Measurements from ENCODE around the gene SLC50A1.

The SLC50A1 gene
- total RNA-seq: 18.2 to 22.8 (median 18.8) reads per million in 3 donors

- Histone ChIP-seq H3K4me3 (ENCODE audit: insufficient read depth, low read depth, low read length, poor library complexity, severe bottlenecking) (peak within 1 kb of the TSS; percentile 89), H3K4me1 (ENCODE audit: control insufficient read depth, insufficient read depth, low read length, poor library complexity, severe bottlenecking) (peaks cover 28% of the 10 kb centered on the region), H3K36me3 (ENCODE audit: control insufficient read depth, insufficient read depth, low read length) (no peaks in the 10 kb centered on the region), H3K27ac (ENCODE audit: insufficient read depth, low read length, poor library complexity, severe bottlenecking) (peak within 1 kb of the TSS; percentile 99), H3K9me3 (ENCODE audit: control insufficient read depth, low read length) (no peaks in the 10 kb centered on the region), H3K27me3 (replicated peaks; ENCODE audit: control insufficient read depth, insufficient read depth, low read length, poor library complexity, severe bottlenecking) (no peaks in the 10 kb centered on the region)
- peak; percentile 85 to 92 (median 90) for DNase-seq
Measured at GRCh38 chr1:155135415-155136028, at the start of gene SLC50A1. Gene SLC50A1, plus strand, starts transcription at chr1:155135852. Its CDS starts 60 bp downstream, at chr1:155135912.

- Histone ChIP-seq H3K27ac (ENCODE audit: insufficient read depth, low read length, poor library complexity, severe bottlenecking) (peak overlapping the region; percentile 72), H3K9me3 (ENCODE audit: control insufficient read depth, low read length) (no peaks in the 10 kb centered on the region), H3K4me3 (ENCODE audit: insufficient read depth, low read depth, low read length, poor library complexity, severe bottlenecking) (no peak overlapping the region), H3K4me1 (ENCODE audit: control insufficient read depth, insufficient read depth, low read length, poor library complexity, severe bottlenecking) (peaks cover 40% of the 10 kb centered on the region), H3K36me3 (ENCODE audit: control insufficient read depth, insufficient read depth, low read length) (no peaks in the 10 kb centered on the region), H3K27me3 (replicated peaks; ENCODE audit: control insufficient read depth, insufficient read depth, low read length, poor library complexity, severe bottlenecking) (peaks cover 29% of the 10 kb centered on the region)
- DNase-seq: peak; percentile 65 to 69 (median 66)
Measured at GRCh38 chr1:155086128-155086741, 49.4 kb upstream of the SLC50A1 start.

GRCh38 chr1:155086856-155087535 is 48.7 kb upstream of the SLC50A1 start:
- H3K9me3 ChIP-seq (ENCODE audit: control insufficient read depth, low read length): no peaks in the 10 kb centered on the region
- DNase-seq: no peak
- H3K4me1 ChIP-seq (ENCODE audit: control insufficient read depth, insufficient read depth, low read length, poor library complexity, severe bottlenecking): peaks cover 36% of the 10 kb centered on the region
- no peaks in the 10 kb centered on the region for H3K36me3 ChIP-seq (ENCODE audit: control insufficient read depth, insufficient read depth, low read length)
- H3K27ac ChIP-seq (ENCODE audit: insufficient read depth, low read length, poor library complexity, severe bottlenecking): no peak overlapping the region
- H3K27me3 ChIP-seq (replicated peaks; ENCODE audit: control insufficient read depth, insufficient read depth, low read length, poor library complexity, severe bottlenecking): peaks cover 22% of the 10 kb centered on the region
- H3K4me3 ChIP-seq (ENCODE audit: insufficient read depth, low read depth, low read length, poor library complexity, severe bottlenecking): no peak overlapping the region

- H3K27ac ChIP-seq (ENCODE audit: insufficient read depth, low read length, poor library complexity, severe bottlenecking): no peak overlapping the region
- H3K4me1 ChIP-seq (ENCODE audit: control insufficient read depth, insufficient read depth, low read length, poor library complexity, severe bottlenecking): peaks cover 5% of the 10 kb centered on the region
- H3K9me3 ChIP-seq (ENCODE audit: control insufficient read depth, low read length): no peaks in the 10 kb centered on the region
- peak; percentile 52 to 73 (median 69) for DNase-seq
- H3K27me3 ChIP-seq (replicated peaks; ENCODE audit: control insufficient read depth, insufficient read depth, low read length, poor library complexity, severe bottlenecking): no peaks in the 10 kb centered on the region
- no peak overlapping the region for H3K4me3 ChIP-seq (ENCODE audit: insufficient read depth, low read depth, low read length, poor library complexity, severe bottlenecking)
- no peaks in the 10 kb centered on the region for H3K36me3 ChIP-seq (ENCODE audit: control insufficient read depth, insufficient read depth, low read length)
Measured at GRCh38 chr1:155091071-155092051, 44.3 kb upstream of the SLC50A1 start.

- peaks cover 4% of the 10 kb centered on the region for H3K4me1 ChIP-seq (ENCODE audit: control insufficient read depth, insufficient read depth, low read length, poor library complexity, severe bottlenecking)
- H3K36me3 ChIP-seq (ENCODE audit: control insufficient read depth, insufficient read depth, low read length): no peaks in the 10 kb centered on the region
- no peaks in the 10 kb centered on the region for H3K9me3 ChIP-seq (ENCODE audit: control insufficient read depth, low read length)
- no peak for DNase-seq
- H3K27me3 ChIP-seq (replicated peaks; ENCODE audit: control insufficient read depth, insufficient read depth, low read length, poor library complexity, severe bottlenecking): no peaks in the 10 kb centered on the region
- H3K4me3 ChIP-seq (ENCODE audit: insufficient read depth, low read depth, low read length, poor library complexity, severe bottlenecking): no peak overlapping the region
- H3K27ac ChIP-seq (ENCODE audit: insufficient read depth, low read length, poor library complexity, severe bottlenecking): no peak overlapping the region
Measured at GRCh38 chr1:155092131-155092530, 43.5 kb upstream of the SLC50A1 start.

GRCh38 chr1:155092641-155093040 is 43.0 kb upstream of the SLC50A1 start:
- DNase-seq: no peak
- no peak overlapping the region for H3K4me3 ChIP-seq (ENCODE audit: insufficient read depth, low read depth, low read length, poor library complexity, severe bottlenecking)
- no peaks in the 10 kb centered on the region for H3K36me3 ChIP-seq (ENCODE audit: control insufficient read depth, insufficient read depth, low read length)
- H3K9me3 ChIP-seq (ENCODE audit: control insufficient read depth, low read length): no peaks in the 10 kb centered on the region
- H3K27ac ChIP-seq (ENCODE audit: insufficient read depth, low read length, poor library complexity, severe bottlenecking): no peak overlapping the region
- H3K4me1 ChIP-seq (ENCODE audit: control insufficient read depth, insufficient read depth, low read length, poor library complexity, severe bottlenecking): peaks cover 4% of the 10 kb centered on the region
- H3K27me3 ChIP-seq (replicated peaks; ENCODE audit: control insufficient read depth, insufficient read depth, low read length, poor library complexity, severe bottlenecking): no peaks in the 10 kb centered on the region

- H3K36me3 ChIP-seq (ENCODE audit: control insufficient read depth, insufficient read depth, low read length): no peaks in the 10 kb centered on the region
- H3K9me3 ChIP-seq (ENCODE audit: control insufficient read depth, low read length): no peaks in the 10 kb centered on the region
- H3K4me1 ChIP-seq (ENCODE audit: control insufficient read depth, insufficient read depth, low read length, poor library complexity, severe bottlenecking): peaks cover 4% of the 10 kb centered on the region
- no peak overlapping the region for H3K27ac ChIP-seq (ENCODE audit: insufficient read depth, low read length, poor library complexity, severe bottlenecking)
- no peak overlapping the region for H3K4me3 ChIP-seq (ENCODE audit: insufficient read depth, low read depth, low read length, poor library complexity, severe bottlenecking)
- no peaks in the 10 kb centered on the region for H3K27me3 ChIP-seq (replicated peaks; ENCODE audit: control insufficient read depth, insufficient read depth, low read length, poor library complexity, severe bottlenecking)
- DNase-seq: no peak
Measured at GRCh38 chr1:155093911-155094621, 41.6 kb upstream of the SLC50A1 start.

- H3K4me3 ChIP-seq (ENCODE audit: insufficient read depth, low read depth, low read length, poor library complexity, severe bottlenecking): no peak overlapping the region
- peaks cover 4% of the 10 kb centered on the region for H3K4me1 ChIP-seq (ENCODE audit: control insufficient read depth, insufficient read depth, low read length, poor library complexity, severe bottlenecking)
- no peaks in the 10 kb centered on the region for H3K27me3 ChIP-seq (replicated peaks; ENCODE audit: control insufficient read depth, insufficient read depth, low read length, poor library complexity, severe bottlenecking)
- H3K9me3 ChIP-seq (ENCODE audit: control insufficient read depth, low read length): no peaks in the 10 kb centered on the region
- H3K27ac ChIP-seq (ENCODE audit: insufficient read depth, low read length, poor library complexity, severe bottlenecking): no peak overlapping the region
- DNase-seq: no peak
- H3K36me3 ChIP-seq (ENCODE audit: control insufficient read depth, insufficient read depth, low read length): no peaks in the 10 kb centered on the region
Measured at GRCh38 chr1:155094622-155094948, 41.1 kb upstream of the SLC50A1 start.

- no peaks in the 10 kb centered on the region for H3K36me3 ChIP-seq (ENCODE audit: control insufficient read depth, insufficient read depth, low read length)
- H3K27me3 ChIP-seq (replicated peaks; ENCODE audit: control insufficient read depth, insufficient read depth, low read length, poor library complexity, severe bottlenecking): no peaks in the 10 kb centered on the region
- H3K4me1 ChIP-seq (ENCODE audit: control insufficient read depth, insufficient read depth, low read length, poor library complexity, severe bottlenecking): no peaks in the 10 kb centered on the region
- no peak for DNase-seq
- no peaks in the 10 kb centered on the region for H3K9me3 ChIP-seq (ENCODE audit: control insufficient read depth, low read length)
- H3K27ac ChIP-seq (ENCODE audit: insufficient read depth, low read length, poor library complexity, severe bottlenecking): no peak overlapping the region
- H3K4me3 ChIP-seq (ENCODE audit: insufficient read depth, low read depth, low read length, poor library complexity, severe bottlenecking): no peak overlapping the region
Measured at GRCh38 chr1:155099331-155099730, 36.3 kb upstream of the SLC50A1 start.
